CD14-positive monocyte (primary cell): ENCODE results near the gene SRD5A2. TPM values are rescaled to one million over a fixed set of nuclear protein-coding genes. Genes with fewer than 3 reads are reported as not detected.

ENCODE experiments used
- DNase-seq, 3 donors: peaks; one replicate each; pipeline ENCODE4 v3.0.0-alpha.2; 2011 to 2022
- H2AFZ ChIP-seq: 2 replicates; pipeline ENCODE4 v1.6.0; 2012; ENCODE audit warnings: mild to moderate bottlenecking, low read depth, low read length, inconsistent platforms; ENCODE audit not compliant: insufficient read depth, poor library complexity, severe bottlenecking
- H3K27ac ChIP-seq, 2 donors: 1 replicate in 1 of 2; 2 replicates in 1 of 2; pipeline ENCODE4 v1.5.1; 2012 to 2013; ENCODE audit warnings: low read length in 2 of 2, control low read depth in 1 of 2, inconsistent platforms in 1 of 2, low read depth in 1 of 2, mild to moderate bottlenecking in 1 of 2
- H3K27me3 ChIP-seq, 2 donors: one replicate each; pipeline versions ENCODE4 v1.6.0 to v1.6.1; 2011 to 2013; ENCODE audit warnings: low read length in 2 of 2; ENCODE audit not compliant: control insufficient read depth in 2 of 2, insufficient read depth in 2 of 2
- H3K36me3 ChIP-seq, 2 donors: replicated peaks in 1 of 2; 1 replicate in 1 of 2; 2 replicates in 1 of 2; pipeline versions ENCODE4 v1.5.1 to v1.6.1; 2012 to 2013; ENCODE audit warnings: low read length in 2 of 2, control low read depth in 1 of 2, inconsistent platforms in 1 of 2, mild to moderate bottlenecking in 1 of 2; ENCODE audit not compliant: insufficient read depth in 2 of 2, control insufficient read depth in 1 of 2
- H3K4me1 ChIP-seq, 2 donors: 1 replicate in 1 of 2; 2 replicates in 1 of 2; pipeline versions ENCODE4 v1.5.1 to v1.6.1; 2012 to 2013; ENCODE audit warnings: low read length in 2 of 2, control low read depth in 1 of 2, inconsistent platforms in 1 of 2, mild to moderate bottlenecking in 1 of 2, moderate library complexity in 1 of 2; ENCODE audit not compliant: insufficient read depth in 2 of 2, control insufficient read depth in 1 of 2
- H3K4me2 ChIP-seq: replicated peaks from 2 replicates; pipeline ENCODE3; 2012; ENCODE audit warnings: low read length, moderate library complexity, mild to moderate bottlenecking; ENCODE audit not compliant: poor library complexity, severe bottlenecking; ENCODE audit errors: extremely low read depth
- H3K4me3 ChIP-seq, 3 experiments: fragments of 200-600 bp in 1 of 3; sonication (generic) in 1 of 3; replicated peaks in 1 of 3; 1 replicate in 2 of 3; 2 replicates in 1 of 3; pipeline ENCODE4 v1.5.1; 2011 to 2013; ENCODE audit warnings: low read length in 3 of 3, mild to moderate bottlenecking in 3 of 3, control low read depth in 2 of 3, low read depth in 2 of 3, inconsistent platforms in 1 of 3, moderate library complexity in 1 of 3
- H3K79me2 ChIP-seq: 2 replicates; pipeline ENCODE4 v1.6.0; 2012; ENCODE audit warnings: mild to moderate bottlenecking, control low read depth, inconsistent platforms, low read length, moderate library complexity; ENCODE audit not compliant: insufficient read depth
- H3K9ac ChIP-seq: 2 replicates; pipeline ENCODE4 v1.6.0; 2017; ENCODE audit warnings: low read length, mild to moderate bottlenecking; ENCODE audit not compliant: insufficient read depth, poor library complexity, severe bottlenecking
- H3K9me3 ChIP-seq, 2 donors: replicated peaks in 1 of 2; 1 replicate in 1 of 2; 2 replicates in 1 of 2; pipeline versions ENCODE4 v1.5.1 to v1.6.1; 2012 to 2013; ENCODE audit warnings: low read length in 2 of 2, control low read depth in 1 of 2; ENCODE audit not compliant: control insufficient read depth in 1 of 2, insufficient read depth in 1 of 2
- H4K20me1 ChIP-seq: 2 replicates; pipeline ENCODE4 v1.6.0; 2012; ENCODE audit warnings: mild to moderate bottlenecking, low read length, control low read depth, moderate library complexity; ENCODE audit not compliant: insufficient read depth
- H3K27ac Mint-ChIP-seq, 7 donors: one replicate each; pipeline ENCODE4 v1.8.0; 2020; ENCODE audit warnings: mild to moderate bottlenecking in 7 of 7, mixed read lengths in 7 of 7, moderate library complexity in 6 of 7, inconsistent platforms in 2 of 7
- H3K27me3 Mint-ChIP-seq, 3 donors: one replicate each; pipeline ENCODE4 v1.8.0; 2021 to 2022; ENCODE audit warnings: low read depth in 3 of 3, mild to moderate bottlenecking in 3 of 3, mixed read lengths in 3 of 3, moderate library complexity in 3 of 3, inconsistent platforms in 1 of 3
- H3K36me3 Mint-ChIP-seq, 2 donors: one replicate each; pipeline ENCODE4 v1.8.0; 2020; ENCODE audit warnings: mixed read lengths in 2 of 2, inconsistent platforms in 1 of 2, mild to moderate bottlenecking in 1 of 2
- H3K4me1 Mint-ChIP-seq: one replicate; pipeline ENCODE4 v1.8.0; 2020; ENCODE audit warnings: mild to moderate bottlenecking, mixed read lengths
- H3K4me3 Mint-ChIP-seq, 2 donors: one replicate each; pipeline ENCODE4 v1.8.0; 2020; ENCODE audit warnings: mild to moderate bottlenecking in 2 of 2, mixed read lengths in 2 of 2, moderate library complexity in 1 of 2
- H3K9me3 Mint-ChIP-seq, 7 donors: one replicate each; pipeline ENCODE4 v1.8.0; 2020 to 2022; ENCODE audit warnings: mixed read lengths in 7 of 7, mild to moderate bottlenecking in 6 of 7, moderate library complexity in 6 of 7, inconsistent platforms in 2 of 7
- CTCF ChIP-seq: fragments of 200-600 bp; IDR thresholded peaks from one replicate; pipeline ENCODE4 v1.8.0; 2022; ENCODE audit warnings: antibody characterized with exemption, mild to moderate bottlenecking
- WGBS: methylation state at CpG from one replicate; pipeline ENCODE4 v1.1.5; 2013; ENCODE audit warnings: missing lambda C conversion rate; ENCODE audit not compliant: insufficient coverage; 5-methylcytosine and 5-hydroxymethylcytosine counted together
- intact Hi-C, 2 donors: fragments of 100-400 bp; cut with micrococcal nuclease; formaldehyde crosslinking; loops; one replicate each; pipeline versions ENCODE4 v1.15.0 to v1.15.1; 2023
- polyA plus RNA-seq, 3 donors: library from polyadenylated mRNA; depleted of rRNA in 1 of 3; unstranded in 2 of 3; stranded (reverse) in 1 of 3; fragments of 300-500 nt in 2 of 3; fragments of >200 nt in 1 of 3; fragmentation: Illumina TruSeq in 2 of 3; gene quantifications; 1 replicate in 2 of 3; 2 replicates in 1 of 3; pipeline ENCODE4 v1.2.3, GENCODE V29; 2012 to 2021

The SRD5A2 gene
- polyA plus RNA-seq, 3 donors, result not detected

DNA sequence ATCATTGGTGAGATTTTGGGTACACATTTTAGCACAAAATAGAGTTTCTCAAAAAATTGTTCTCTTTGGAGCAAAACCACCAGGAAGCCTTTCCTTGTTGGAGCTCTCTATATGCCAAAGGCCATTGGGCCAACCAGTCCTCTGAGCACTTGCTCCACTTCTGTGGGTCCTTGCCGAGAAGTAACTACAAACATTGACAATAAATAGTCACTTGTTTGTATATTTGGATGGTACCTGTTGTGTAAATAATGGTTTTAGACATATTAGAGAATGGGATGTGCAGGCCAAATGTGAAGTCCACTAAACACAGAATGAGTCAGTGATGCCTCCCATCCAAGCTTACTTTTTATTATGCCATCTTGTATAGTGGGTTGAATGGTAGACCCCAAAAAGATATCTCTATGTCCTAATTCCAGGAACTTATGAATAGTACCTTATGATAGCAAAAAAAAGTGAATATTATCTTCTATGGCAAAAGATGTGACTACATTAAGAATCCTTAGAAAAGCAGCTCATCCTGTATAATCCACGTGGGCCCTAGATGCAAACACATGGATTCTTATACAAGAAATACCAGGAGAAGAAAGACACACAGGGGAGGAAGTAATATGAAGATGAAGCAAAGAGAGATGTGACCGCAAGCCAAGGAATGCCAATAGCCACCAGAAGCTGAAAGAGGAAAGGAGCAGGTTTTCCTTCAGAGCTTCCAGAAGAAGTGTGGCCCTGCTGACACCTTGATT lies 24.6 kb downstream of the SRD5A2 start:
- TF ChIP-seq CTCF, result no peak
- Histone ChIP-seq H3K79me2 (no peaks in the 10 kb centered on the region), H4K20me1 (no peaks in the 10 kb centered on the region), H3K9ac (no peak overlapping the region), H2AFZ (no peak overlapping the region), H3K27me3 (no peaks in the 10 kb centered on the region), H3K36me3 (no peaks in the 10 kb centered on the region), H3K4me2 (no peak overlapping the region), H3K9me3 (peaks cover 2 to 3% of the 10 kb centered on the region in 2 donors), H3K4me1 (no peaks in the 10 kb centered on the region), H3K27ac (no peak overlapping the region), H3K4me3 (no peak overlapping the region)
- intact Hi-C loops, result no loop called here
- Mint-ChIP-seq H3K9me3 (peaks cover 4 to 20% (median 5%) of the 10 kb centered on the region in 7 donors), H3K36me3 (no peaks in the 10 kb centered on the region), H3K27me3 (peaks cover 2 to 7% (median 3%) of the 10 kb centered on the region in 3 donors), H3K4me3 (no peak overlapping the region), H3K27ac (no peak overlapping the region), H3K4me1 (peaks cover 4% of the 10 kb centered on the region)
- WGBS, result 100% methylated on average over 1 of the region's 3 CpGs
- no peak for DNase-seq

DNA sequence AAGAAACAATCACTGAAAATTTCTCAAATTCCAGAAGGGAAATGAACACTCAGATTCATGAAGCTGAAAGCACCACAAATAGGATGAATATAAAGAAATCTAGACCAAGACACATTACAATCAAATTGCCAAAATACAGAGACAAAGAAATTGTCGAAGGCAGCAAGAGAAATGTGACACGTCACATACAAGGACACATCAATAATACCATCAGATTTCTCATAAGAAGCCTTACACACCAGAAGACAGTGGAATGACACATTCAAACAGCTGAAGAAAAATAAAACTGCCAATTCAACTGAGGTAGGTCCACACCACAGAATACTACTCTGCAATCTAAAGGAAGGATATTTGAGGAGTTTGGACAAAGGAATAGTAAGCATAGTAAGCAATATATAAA lies 27.4 kb downstream of the SRD5A2 start:
- H3K36me3 Mint-ChIP-seq, result no peaks in the 10 kb centered on the region
- no peak overlapping the region for H3K4me3 Mint-ChIP-seq
- H3K9ac ChIP-seq, result no peak overlapping the region
- no peak overlapping the region for H3K27ac Mint-ChIP-seq
- H3K9me3 Mint-ChIP-seq, result peaks cover 2 to 14% (median 4%) of the 10 kb centered on the region in 7 donors
- no peaks in the 10 kb centered on the region for H3K4me1 ChIP-seq
- H4K20me1 ChIP-seq, result no peaks in the 10 kb centered on the region
- H3K27me3 ChIP-seq, result no peaks in the 10 kb centered on the region
- WGBS, result no CpG with 5 or more reads among the region's 2 CpGs
- no peak overlapping the region for H3K27ac ChIP-seq
- no peak for DNase-seq
- H3K4me3 ChIP-seq, result no peak overlapping the region
- H3K36me3 ChIP-seq, result no peaks in the 10 kb centered on the region
- H3K27me3 Mint-ChIP-seq, result peaks cover 0 to 2% (median 1%) of the 10 kb centered on the region in 3 donors
- intact Hi-C loops, result no loop called here
- H2AFZ ChIP-seq, result no peak overlapping the region
- peaks cover 2 to 3% of the 10 kb centered on the region in 2 donors for H3K9me3 ChIP-seq
- H3K4me1 Mint-ChIP-seq, result no peaks in the 10 kb centered on the region
- TF ChIP-seq CTCF, result no peak
- H3K79me2 ChIP-seq, result no peaks in the 10 kb centered on the region
- H3K4me2 ChIP-seq, result no peak overlapping the region
